GM19468 (cell line): Measurements from ENCODE around the gene ALPK3.
"Not testable (repeated sequence)": the region's sequence is repeated elsewhere in the genome, so short reads cannot be mapped to it uniquely, and the experiment has no call there.

ENCODE experiments used
- ATAC-seq: cut with Tn5 transposase; IDR thresholded peaks from one replicate; pipeline ENCODE4 v1.9.1; 2021; ENCODE audit warnings: mild to moderate bottlenecking, moderate library complexity, moderate number of reproducible peaks; ENCODE audit not compliant: unreplicated experiment; ENCODE audit errors: extremely low read depth

ALPK3 gene

DNA sequence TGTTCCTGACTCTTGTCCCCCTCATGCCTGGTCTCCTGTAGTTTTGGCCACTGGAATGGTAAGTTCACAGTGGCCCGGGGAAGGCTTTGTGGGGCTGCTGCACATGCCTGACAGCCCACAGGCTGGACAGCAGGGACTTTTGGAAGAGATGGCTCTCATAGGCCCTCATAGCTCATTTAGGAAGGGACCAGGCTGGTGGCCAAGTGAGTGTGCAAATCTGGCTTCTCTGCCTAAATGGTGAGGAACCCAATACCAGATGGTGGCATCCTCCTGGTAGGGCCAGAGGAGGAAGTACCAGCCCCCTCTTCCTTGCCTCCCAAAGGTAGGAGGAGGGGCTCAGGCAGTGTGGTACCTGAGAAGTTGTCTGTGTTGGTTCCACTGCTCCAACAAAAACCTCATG lies 25.6 kb downstream of the ALPK3 start:
- no peak for ATAC-seq

DNA sequence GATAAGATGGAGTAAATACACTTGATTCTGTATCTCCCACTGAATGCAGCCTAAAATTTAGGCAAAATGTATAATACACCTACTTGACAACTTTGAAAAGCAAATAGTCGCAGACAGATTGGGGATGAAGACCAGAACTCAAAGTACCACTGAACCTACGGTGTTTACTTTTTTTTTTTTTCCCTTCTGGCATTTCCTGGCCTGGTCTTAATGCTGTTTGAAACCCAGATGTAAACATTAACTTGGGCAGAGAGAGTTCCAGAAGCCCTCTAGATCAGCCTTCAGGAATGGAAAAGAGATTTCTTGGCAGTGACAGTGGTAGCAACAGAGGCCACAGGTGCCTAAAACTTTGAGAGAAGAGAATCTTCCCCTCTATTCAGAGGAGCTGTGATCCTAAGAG lies 27.8 kb downstream of the ALPK3 start:
- ATAC-seq, result no peak

DNA sequence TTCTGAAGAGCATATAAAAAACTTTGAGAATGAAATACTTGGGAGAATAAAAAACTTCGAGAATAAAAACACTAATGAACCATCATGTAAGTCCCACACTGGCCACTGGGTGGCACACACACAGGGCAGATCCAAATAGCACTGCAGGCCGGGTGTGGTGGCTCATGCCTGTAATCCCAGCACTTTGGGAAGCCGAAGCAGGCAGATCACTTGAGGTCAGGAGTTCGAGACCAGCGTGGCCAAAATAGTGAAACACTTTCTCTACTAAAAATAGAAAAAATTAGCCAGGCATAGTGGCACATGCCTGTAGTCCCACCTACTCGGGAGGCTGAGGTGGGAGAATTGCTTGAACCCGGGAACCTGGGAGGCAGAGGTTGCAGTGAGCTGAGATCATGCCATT lies 28.5 kb downstream of the ALPK3 start:
- not testable (repeated sequence) for ATAC-seq

DNA sequence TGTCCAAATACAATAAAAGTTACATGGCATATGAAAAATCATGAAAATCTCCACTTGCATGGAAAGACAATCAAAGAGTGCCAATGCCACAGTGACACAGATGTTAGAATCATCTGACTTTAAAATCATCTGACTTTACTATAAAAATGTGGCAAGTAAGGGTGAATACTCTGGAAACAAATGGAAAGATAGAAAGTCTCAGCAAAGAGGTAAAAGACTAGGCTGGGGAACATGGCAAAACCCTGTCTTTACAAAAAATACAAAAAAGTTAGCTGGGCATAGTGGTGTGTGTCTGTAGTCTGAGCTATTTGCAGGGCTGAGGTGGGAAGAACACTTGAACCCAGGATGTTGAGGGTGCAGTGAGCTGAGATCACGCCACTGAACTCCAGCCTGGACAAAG lies 29.1 kb downstream of the ALPK3 start:
- no peak for ATAC-seq

DNA sequence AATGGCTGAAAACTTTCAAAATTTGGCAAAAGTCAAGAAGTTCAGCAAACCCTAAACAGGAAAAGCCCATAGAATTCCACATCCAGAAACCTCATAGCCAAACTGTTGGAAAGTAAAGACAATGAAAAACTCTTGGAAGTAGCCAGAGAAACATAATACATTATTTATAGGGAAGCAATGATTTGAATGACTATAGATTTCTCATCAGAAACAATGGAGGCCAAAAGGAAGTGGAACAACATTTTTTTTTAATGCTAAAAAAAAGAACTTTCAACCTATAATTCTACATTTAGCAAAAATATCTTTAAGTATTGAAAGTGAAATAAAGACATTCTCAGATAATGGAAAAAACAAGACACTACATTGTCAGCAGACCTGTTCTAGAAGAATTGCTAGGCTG lies 30.2 kb downstream of the ALPK3 start:
- no peak for ATAC-seq

DNA sequence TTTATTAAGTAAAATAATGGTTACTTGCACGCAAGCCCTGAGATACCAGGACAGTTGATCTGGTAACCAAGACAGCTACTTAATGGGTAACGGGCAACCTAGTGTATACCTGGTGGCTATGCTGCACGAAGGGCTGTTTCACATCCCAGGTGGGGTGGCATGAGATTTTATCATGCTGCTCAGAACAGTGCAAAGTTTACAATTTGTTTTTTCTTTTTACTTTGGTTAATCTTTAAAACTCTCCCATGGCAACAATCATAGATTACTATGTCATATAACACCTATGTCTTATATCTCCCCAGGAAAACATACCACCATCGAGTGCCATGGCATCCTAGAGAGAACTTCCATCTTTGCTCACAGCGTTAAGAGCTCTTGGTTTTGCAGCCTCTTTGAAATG lies 35.1 kb downstream of the ALPK3 start:
- ATAC-seq, result no peak

DNA sequence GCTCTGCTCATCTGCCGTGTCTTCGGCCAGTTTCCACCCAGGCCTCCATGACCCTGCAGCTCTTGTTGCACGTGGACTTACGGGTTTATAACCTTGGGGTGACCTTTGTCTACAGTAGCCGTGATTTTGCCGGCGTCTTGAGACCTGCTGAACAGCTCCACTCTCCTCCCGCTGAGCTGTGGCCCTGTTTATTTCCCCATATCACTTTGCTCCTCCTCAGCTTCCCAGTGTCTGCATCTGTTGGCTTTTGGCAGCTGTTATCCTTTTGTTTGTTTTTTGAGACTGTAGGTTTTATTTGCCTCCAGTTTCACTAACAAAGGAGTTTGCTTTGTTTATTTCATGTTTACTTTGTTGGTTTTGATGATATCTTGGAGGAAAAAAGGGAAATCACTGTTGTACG lies 38.0 kb downstream of the ALPK3 start:
- no peak for ATAC-seq

DNA sequence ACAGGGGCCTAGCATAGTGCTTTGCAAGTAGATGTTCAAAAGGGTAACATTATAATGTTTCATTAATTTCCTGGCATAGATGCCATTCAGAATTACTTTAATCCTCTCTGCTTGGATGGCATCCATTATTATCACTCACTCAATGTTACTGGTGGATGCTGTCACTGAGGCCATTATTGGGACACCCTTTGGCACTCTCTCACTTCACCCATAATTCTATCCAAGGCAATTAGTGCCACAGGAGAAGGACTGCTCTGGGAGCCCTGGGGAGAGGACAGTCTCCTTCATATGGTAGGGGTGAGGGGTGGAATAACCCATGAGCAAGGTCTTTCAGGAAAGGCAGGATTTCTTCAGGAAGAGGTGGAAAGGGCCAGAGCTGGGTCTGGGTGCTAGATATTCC lies 38.6 kb downstream of the ALPK3 start:
- no peak for ATAC-seq

DNA sequence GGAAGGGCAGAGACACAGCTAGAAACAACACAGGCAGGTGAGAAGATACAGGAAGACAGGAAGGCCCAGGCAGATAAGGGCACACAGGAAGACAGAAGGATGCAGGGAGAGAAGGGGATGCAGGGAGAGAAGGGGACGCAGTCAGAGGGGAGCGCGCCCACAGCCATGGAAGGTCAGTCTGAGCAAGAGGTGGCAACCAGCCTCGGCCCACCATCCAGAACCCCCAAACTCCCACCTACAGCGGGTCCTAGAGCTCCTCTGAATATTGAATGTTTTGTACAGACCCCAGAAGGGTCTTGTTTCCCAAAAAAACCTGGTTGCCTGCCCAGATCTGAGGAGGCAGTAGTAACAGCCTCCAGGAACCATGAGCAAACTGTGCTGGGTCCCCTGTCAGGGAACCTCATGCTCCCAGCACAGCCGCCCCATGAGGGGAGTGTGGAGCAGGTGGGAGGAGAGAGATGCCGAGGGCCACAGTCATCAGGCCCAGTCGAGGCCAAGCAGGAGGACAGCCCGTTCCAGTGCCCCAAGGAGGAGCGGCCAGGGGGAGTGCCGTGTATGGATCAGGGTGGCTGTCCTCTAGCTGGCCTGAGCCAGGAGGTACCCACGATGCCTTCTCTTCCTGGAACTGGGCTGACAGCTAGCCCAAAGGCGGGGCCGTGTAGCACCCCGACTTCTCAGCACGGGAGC lies 39.7 kb downstream of the ALPK3 start:
- no peak for ATAC-seq

DNA sequence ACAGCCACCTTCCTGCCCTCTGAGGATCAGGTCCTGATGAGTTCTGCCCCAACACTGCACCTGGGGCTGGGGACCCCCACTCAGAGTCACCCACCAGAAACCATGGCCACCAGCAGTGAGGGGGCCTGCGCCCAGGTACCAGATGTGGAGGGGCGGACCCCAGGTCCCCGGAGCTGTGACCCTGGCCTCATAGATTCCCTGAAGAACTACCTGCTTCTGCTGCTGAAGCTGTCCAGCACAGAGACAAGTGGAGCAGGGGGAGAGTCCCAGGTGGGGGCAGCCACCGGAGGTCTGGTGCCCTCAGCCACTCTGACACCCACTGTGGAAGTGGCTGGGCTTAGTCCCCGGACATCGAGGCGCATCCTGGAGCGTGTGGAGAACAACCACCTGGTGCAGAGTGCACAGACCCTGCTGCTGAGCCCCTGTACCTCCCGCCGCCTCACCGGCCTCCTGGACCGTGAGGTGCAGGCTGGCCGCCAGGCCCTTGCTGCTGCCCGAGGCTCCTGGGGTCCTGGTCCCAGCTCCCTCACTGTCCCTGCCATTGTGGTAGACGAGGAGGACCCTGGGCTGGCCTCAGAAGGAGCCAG lies 40.4 kb downstream of the ALPK3 start:
- no peak for ATAC-seq

DNA sequence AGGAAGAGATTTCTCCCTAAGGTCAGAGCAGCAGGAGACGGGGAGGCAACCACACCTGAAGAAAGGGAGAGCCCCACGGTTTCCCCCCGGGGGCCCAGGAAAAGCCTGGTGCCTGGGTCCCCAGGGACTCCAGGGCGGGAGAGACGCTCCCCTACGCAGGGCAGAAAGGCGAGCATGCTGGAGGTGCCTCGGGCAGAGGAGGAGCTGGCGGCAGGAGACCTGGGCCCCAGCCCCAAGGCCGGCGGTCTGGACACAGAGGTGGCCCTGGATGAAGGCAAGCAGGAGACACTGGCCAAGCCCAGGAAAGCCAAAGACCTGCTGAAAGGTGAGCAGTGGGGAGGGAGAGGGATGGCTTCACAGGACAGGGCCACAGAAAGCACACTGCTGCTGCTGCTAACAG lies 41.1 kb downstream of the ALPK3 start:
- ATAC-seq, result no peak

DNA sequence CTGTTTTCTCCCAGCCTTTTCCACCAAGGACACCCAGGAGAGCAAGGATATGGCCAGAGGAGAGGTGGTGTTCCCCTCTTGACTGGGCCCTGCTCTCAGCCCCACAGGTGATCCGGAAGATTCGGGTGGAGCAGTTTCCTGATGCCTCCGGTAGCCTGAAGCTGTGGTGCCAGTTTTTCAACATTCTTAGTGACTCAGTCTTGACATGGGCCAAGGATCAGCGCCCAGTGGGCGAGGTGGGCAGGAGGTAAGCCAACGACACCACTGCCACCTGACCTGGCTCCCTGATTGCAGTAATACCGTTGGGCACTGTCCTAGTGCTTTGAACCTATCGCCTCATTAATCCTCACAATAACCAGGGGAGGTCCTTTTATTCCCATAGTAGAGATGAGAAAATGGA lies 42.0 kb downstream of the ALPK3 start:
- ATAC-seq, result no peak

DNA sequence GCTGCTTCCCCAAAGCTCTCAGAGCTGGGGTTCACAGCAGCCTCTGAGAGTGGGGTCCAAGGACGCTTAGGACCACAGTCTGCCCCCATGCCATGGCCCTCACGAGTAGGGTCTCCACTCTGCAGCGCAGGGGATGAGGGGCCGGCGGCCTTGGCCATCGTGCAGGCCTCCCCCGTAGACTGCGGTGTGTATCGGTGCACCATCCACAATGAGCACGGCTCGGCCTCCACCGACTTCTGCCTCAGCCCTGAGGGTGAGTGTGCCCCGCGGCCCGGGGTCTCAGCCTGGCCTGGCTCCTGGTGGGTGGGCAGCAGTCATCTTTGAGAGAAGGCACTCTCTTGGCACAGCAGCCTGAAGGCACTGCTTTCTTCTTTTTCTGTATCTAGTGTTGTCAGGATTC lies 42.5 kb downstream of the ALPK3 start:
- no peak for ATAC-seq

DNA sequence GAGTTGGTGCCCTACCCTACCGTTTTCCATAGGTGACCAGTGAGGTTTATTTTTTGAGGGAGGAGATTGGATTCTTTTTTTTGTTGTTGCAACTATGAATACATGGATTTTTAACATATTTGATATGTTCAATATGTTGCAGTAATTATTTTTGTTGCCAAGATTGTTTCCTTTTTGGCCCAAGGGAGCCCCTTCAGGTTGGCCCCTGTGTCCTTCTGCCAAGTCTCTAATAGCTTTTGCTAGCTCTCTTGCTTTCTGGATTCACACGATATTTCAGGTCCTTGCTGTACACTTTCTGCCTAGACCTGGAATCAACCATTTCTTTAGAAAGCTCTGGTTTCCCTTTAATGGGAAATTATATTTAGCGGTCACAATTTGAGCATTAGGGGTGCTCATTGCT lies 44.6 kb downstream of the ALPK3 start:
- no peak for ATAC-seq

DNA sequence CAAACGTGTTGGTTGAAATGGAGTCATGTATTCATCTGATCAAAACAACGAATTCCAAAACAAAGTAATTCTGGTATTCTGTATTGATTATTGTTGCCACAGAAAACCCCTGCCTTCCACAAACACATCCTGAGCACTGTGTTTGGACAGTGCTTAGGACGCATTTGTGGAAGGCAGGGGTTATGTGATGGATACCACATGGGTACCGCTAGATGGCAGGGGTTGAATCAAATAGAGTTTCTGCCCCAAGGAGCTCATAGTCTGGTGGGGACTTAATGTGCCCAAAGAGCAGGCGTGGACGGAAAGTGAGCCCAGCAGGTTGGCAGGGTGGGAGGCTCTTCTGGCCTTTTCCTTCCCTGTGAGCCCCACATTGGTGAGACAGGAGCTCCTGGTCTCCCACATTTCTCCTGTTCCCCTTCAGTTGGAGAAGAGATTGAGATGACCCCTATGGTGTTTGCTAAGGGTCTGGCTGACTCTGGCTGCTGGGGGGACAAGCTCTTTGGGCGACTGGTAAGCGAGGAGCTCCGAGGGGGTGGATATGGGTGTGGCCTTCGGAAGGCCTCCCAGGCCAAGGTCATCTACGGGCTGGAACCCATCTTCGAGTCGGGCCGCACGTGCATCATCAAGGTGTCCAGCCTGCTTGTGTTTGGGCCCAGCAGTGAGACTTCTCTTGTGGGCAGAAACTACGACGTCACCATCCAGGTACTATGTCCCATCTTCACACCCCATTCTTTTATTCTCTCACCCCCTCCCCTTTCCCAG lies 45.2 kb downstream of the ALPK3 start:
- ATAC-seq, result no peak

DNA sequence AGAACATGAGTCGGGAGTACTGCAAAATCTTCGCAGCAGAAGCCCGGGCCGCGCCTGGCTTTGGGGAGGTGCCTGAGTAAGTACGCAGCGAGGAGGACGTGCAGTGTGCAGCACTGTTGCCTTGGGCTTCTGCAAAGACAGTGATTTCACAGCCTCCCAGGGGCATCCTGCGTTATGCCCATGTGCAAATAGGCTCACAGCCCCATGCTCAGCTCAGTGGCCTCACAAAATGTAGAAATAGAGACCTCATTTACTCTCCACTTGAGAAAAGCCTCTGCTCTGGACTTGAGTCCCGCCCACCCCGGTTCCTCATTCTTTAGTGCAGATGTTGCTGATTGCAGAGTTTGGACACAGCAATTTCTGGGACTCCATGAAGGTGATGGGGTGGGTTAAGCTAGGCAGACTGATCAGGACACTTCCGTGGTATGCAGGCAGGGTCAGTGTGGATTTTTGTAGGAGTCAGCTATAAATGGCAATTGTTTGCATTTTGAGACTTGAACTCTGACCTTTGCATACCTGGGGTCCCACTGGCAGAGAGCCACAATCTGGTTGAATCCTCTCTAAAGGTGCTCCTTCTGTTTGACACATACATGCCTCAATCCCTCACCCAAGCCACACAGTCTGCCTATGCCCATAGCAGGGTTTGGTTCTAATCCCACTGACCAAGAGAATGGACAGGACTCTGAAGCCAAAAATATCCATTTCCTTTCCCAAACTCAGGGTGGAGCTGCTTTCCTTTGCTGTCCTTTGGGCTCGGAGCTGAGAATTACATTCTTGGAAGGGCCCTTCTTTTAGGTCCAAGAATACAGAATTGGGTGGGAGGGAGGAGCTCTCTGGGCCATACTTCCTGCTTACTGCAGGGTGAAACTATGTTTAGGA lies 46.6 kb downstream of the ALPK3 start:
- ATAC-seq, result no peak

DNA sequence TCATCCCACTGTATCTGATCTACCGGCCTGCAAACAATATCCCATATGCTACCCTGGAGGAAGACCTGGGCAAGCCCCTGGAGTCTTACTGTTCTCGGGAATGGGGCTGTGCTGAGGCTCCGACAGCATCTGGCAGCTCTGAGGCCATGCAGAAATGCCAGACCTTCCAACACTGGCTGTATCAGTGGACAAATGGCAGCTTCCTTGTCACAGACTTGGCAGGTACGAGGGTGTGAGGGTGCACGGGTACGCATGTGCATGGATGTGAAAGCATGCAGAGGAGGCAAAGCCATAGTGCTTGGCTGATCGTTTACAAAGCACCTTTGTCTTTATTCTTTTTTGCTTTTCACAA lies 47.3 kb downstream of the ALPK3 start:
- no peak for ATAC-seq

DNA sequence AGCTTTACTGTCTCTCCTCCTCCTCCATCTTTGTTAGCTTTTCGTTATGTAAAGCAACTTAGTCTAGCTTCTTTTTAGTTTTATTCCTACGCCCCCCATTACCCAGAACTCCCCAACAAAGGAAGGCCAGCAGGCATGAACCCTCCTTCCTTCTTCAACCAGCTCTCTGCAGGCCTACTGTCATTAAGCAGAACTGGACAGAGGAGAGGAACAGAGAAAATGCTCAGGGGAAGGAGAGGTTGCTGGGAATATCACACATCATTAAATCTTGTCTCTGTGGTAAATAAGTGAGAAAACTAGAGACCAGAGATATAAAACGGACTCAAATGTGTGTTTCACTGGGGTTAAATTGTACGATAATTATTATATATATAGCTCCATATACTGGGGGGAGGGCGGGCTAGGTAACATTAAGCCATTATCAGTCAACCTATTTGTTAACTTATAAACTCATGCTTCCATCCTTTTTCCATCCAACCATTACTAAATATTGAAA lies 48.0 kb downstream of the ALPK3 start:
- no peak for ATAC-seq

DNA sequence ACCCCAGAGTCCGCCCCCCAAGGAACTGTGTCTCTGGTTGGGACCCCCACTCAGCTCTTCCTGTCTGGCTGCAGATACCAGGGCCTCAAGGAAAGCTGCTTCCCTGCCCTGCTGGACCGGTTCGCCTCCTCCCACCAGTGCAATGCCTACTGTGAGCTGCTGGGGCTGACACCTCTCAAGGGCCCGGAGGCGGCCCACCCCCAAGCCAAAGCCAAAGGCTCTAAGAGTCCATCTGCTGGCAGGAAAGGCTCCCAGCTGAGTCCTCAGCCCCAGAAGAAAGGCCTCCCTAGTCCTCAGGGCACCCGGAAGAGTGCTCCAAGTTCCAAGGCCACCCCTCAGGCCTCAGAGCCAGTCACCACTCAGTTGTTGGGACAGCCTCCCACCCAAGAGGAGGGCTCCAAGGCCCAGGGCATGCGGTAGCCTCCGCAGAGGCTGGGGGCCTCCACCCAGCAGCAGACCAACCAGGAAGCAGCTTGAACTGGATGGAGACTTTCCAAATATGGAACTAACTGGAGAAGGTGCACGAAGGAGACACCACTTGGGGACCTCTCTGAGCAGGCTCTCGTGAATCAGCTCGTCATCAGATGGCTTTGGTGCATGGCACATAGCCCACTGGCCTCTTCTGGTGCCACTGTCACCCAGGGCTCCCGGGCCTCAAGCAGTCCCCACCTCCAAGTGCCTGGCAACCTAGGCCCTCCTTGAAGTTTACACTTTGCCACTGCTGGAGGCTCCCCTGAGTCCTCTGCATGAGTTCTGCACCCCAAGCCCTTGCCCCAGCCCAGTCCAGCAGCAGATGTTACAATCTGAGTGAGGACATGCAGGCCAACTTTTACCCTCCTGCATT lies 51.1 kb downstream of the ALPK3 start:
- no peak for ATAC-seq

DNA sequence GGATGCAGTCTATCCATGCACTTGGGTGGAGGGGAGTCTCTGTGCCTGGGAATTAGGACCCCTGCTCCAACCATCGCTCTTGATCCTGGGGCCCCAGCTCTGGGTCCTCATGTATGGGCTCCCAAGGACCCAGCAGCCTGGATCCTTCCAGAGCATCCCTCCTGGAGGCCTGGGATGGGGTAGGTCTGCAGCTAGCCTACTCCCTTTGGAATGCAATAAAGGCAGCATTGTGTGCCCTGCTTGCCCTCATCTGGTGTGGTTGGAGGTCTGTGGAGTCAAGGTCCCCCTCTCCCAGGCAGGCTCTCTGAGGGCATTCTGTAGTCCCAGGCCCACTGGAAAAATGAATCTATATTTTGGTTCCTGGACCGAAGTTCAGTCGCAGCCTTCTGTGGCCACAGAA lies 52.4 kb downstream of the ALPK3 start:
- ATAC-seq, result no peak
